Nephron progenitor cell (in vitro differentiated cells): Measurements from ENCODE around the gene SLC39A8.

ENCODE experiments used
- DNase-seq: peaks from one replicate; pipeline ENCODE4 v3.0.0; 2021
- H3K27ac Mint-ChIP-seq: 2 replicates; pipeline ENCODE4 v1.8.0; 2021; ENCODE audit warnings: mild to moderate bottlenecking, moderate library complexity, mixed read lengths
- H3K27me3 Mint-ChIP-seq: 2 replicates; pipeline ENCODE4 v1.8.0; 2021; ENCODE audit warnings: mild to moderate bottlenecking, low read depth, mixed read lengths; ENCODE audit not compliant: poor library complexity
- H3K36me3 Mint-ChIP-seq: 2 replicates; pipeline ENCODE4 v1.8.0; 2021; ENCODE audit warnings: low read depth, mixed read lengths
- H3K4me1 Mint-ChIP-seq: 2 replicates; pipeline ENCODE4 v1.8.0; 2021; ENCODE audit warnings: mixed read lengths
- H3K4me3 Mint-ChIP-seq: 2 replicates; pipeline ENCODE4 v1.8.0; 2021; ENCODE audit warnings: mild to moderate bottlenecking, moderate library complexity, mixed read lengths
- H3K9me3 Mint-ChIP-seq: 2 replicates; pipeline ENCODE4 v1.8.0; 2021; ENCODE audit warnings: mild to moderate bottlenecking, moderate library complexity, mixed read lengths
- CTCF ChIP-seq: fragments of 200-600 bp; sonication (generic); IDR thresholded peaks from 2 replicates; pipeline ENCODE4 v1.5.0; 2021; ENCODE audit warnings: antibody characterized with exemption

SLC39A8 gene

GRCh38 chr4:102334624-102335023, 10.7 kb downstream of the SLC39A8 start:
- TF ChIP-seq CTCF, result no peak
- Mint-ChIP-seq H3K9me3 (peaks cover 22% of the 10 kb centered on the region), H3K4me3 (no peak overlapping the region), H3K4me1 (peaks cover 37% of the 10 kb centered on the region), H3K27me3 (no peaks in the 10 kb centered on the region), H3K27ac (no peak overlapping the region), H3K36me3 (peaks cover 34% of the 10 kb centered on the region)
- no peak for DNase-seq

- DNase-seq, result no peak
- H3K4me3 Mint-ChIP-seq, result no peak overlapping the region
- H3K36me3 Mint-ChIP-seq, result peaks cover 33% of the 10 kb centered on the region
- no peak for TF ChIP-seq CTCF
- H3K4me1 Mint-ChIP-seq, result peaks cover 37% of the 10 kb centered on the region
- H3K9me3 Mint-ChIP-seq, result peaks cover 25% of the 10 kb centered on the region
- H3K27me3 Mint-ChIP-seq, result no peaks in the 10 kb centered on the region
- no peak overlapping the region for H3K27ac Mint-ChIP-seq
Measured at GRCh38 chr4:102333787-102334186, 11.5 kb downstream of the SLC39A8 start.

- TF ChIP-seq CTCF, result no peak
- H3K9me3 Mint-ChIP-seq, result peaks cover 25% of the 10 kb centered on the region
Measured at GRCh38 chr4:102328045-102328444, 17.2 kb downstream of the SLC39A8 start.

GRCh38 chr4:102326951-102327350, 18.3 kb downstream of the SLC39A8 start:
- DNase-seq, result no peak
- H3K27me3 Mint-ChIP-seq, result no peaks in the 10 kb centered on the region
- H3K4me3 Mint-ChIP-seq, result no peak overlapping the region
- TF ChIP-seq CTCF, result no peak
- peaks cover 29% of the 10 kb centered on the region for H3K36me3 Mint-ChIP-seq
- peaks cover 20% of the 10 kb centered on the region for H3K9me3 Mint-ChIP-seq
- H3K27ac Mint-ChIP-seq, result no peak overlapping the region
- peaks cover 5% of the 10 kb centered on the region for H3K4me1 Mint-ChIP-seq

More at GRCh38 chr4:102328045-102328444, 17.2 kb downstream of the SLC39A8 start:
- Mint-ChIP-seq H3K27ac (no peak overlapping the region), H3K36me3 (peaks cover 38% of the 10 kb centered on the region), H3K4me1 (peaks cover 5% of the 10 kb centered on the region), H3K4me3 (no peak overlapping the region), H3K27me3 (no peaks in the 10 kb centered on the region)
- no peak for DNase-seq

GRCh38 chr4:102324730-102325129, 20.6 kb downstream of the SLC39A8 start:
- Mint-ChIP-seq H3K4me1 (peaks cover 19% of the 10 kb centered on the region), H3K9me3 (peaks cover 3% of the 10 kb centered on the region), H3K27me3 (no peaks in the 10 kb centered on the region), H3K36me3 (peaks cover 14% of the 10 kb centered on the region), H3K4me3 (no peak overlapping the region), H3K27ac (no peak overlapping the region)
- no peak for TF ChIP-seq CTCF
- no peak for DNase-seq

GRCh38 chr4:102322736-102323135, 22.5 kb downstream of the SLC39A8 start:
- Mint-ChIP-seq H3K4me1 (peaks cover 27% of the 10 kb centered on the region), H3K4me3 (no peak overlapping the region), H3K27ac (no peak overlapping the region), H3K27me3 (no peaks in the 10 kb centered on the region), H3K9me3 (no peaks in the 10 kb centered on the region), H3K36me3 (peaks cover 29% of the 10 kb centered on the region)
- DNase-seq, result no peak
- no peak for TF ChIP-seq CTCF
